HG03565 (cell line): ENCODE results near the gene FHIT.

ENCODE experiments used
- ATAC-seq: cut with Tn5 transposase; IDR thresholded peaks from one replicate; pipeline ENCODE4 v1.9.1; 2021; ENCODE audit warnings: mild to moderate bottlenecking, moderate library complexity; ENCODE audit not compliant: unreplicated experiment

Gene FHIT

GRCh38 chr3:60652829-60653228, 598.4 kb downstream of the FHIT start:
- peak; percentile 77 for ATAC-seq

- peak; percentile 42 for ATAC-seq
These were observed 599.5 kb downstream of the FHIT start for GRCh38 chr3:60651799-60652198.

- ATAC-seq = no peak
These were observed 601.1 kb downstream of the FHIT start for GRCh38 chr3:60650171-60650570.

- ATAC-seq = no peak
These were observed 605.5 kb downstream of the FHIT start for GRCh38 chr3:60645801-60646200.

GRCh38 chr3:60643831-60644230, 607.4 kb downstream of the FHIT start:
- no peak for ATAC-seq

- no peak for ATAC-seq
These were observed 609.9 kb downstream of the FHIT start for GRCh38 chr3:60641354-60641753.

GRCh38 chr3:60636846-60637245, 614.4 kb downstream of the FHIT start:
- ATAC-seq = no peak

GRCh38 chr3:60633644-60634043, 617.6 kb downstream of the FHIT start:
- ATAC-seq = no peak

GRCh38 chr3:60631509-60631908, 619.7 kb downstream of the FHIT start:
- no peak for ATAC-seq

- ATAC-seq = no peak
These were observed 620.3 kb downstream of the FHIT start for GRCh38 chr3:60630953-60631352.

- no peak for ATAC-seq
These were observed 621.4 kb downstream of the FHIT start for GRCh38 chr3:60629816-60630215.

GRCh38 chr3:60622349-60622748, 628.9 kb downstream of the FHIT start:
- no peak for ATAC-seq

GRCh38 chr3:60617188-60617587, 634.1 kb downstream of the FHIT start:
- ATAC-seq = no peak

- no peak for ATAC-seq
These were observed 637.4 kb downstream of the FHIT start for GRCh38 chr3:60613769-60614303.

GRCh38 chr3:60610441-60611112, 640.7 kb downstream of the FHIT start:
- no peak for ATAC-seq

- no peak for ATAC-seq
These were observed 641.8 kb downstream of the FHIT start for GRCh38 chr3:60609446-60609845.

GRCh38 chr3:60603860-60604259, 647.4 kb downstream of the FHIT start:
- no peak for ATAC-seq

- ATAC-seq = no peak
These were observed 650.4 kb downstream of the FHIT start for GRCh38 chr3:60600848-60601247.

GRCh38 chr3:60599586-60599985, 651.7 kb downstream of the FHIT start:
- no peak for ATAC-seq

GRCh38 chr3:60598671-60599070, 652.6 kb downstream of the FHIT start:
- ATAC-seq = no peak

GRCh38 chr3:60594025-60594424, 657.2 kb downstream of the FHIT start:
- ATAC-seq = no peak

- no peak for ATAC-seq
These were observed 660.0 kb downstream of the FHIT start for GRCh38 chr3:60591267-60591666.

GRCh38 chr3:60588806-60589205, 662.4 kb downstream of the FHIT start:
- ATAC-seq = no peak
